WERI-Rb-1 (cell line): ENCODE data around the gene UBE2J2.

ENCODE experiments used
- DNase-seq: peaks from one replicate; pipeline ENCODE4 v3.0.0-alpha.2; 2020
- H3K27ac ChIP-seq: fragments of 250-450 bp; sonication (Bioruptor Pico); 2 replicates; pipeline ENCODE4 v1.5.1; 2020; ENCODE audit warnings: mild to moderate bottlenecking, moderate library complexity
- H3K27me3 ChIP-seq: fragments of 250-450 bp; sonication (Bioruptor Pico); 2 replicates; pipeline ENCODE4 v1.5.1; 2021; ENCODE audit warnings: mild to moderate bottlenecking, low read depth, moderate library complexity; ENCODE audit not compliant: insufficient read depth, severe bottlenecking
- H3K36me3 ChIP-seq: fragments of 250-450 bp; sonication (Bioruptor Pico); 2 replicates; pipeline ENCODE4 v1.5.1; 2020; ENCODE audit warnings: mild to moderate bottlenecking, moderate library complexity
- H3K4me3 ChIP-seq: 2 replicates; pipeline ENCODE4 v1.5.1; 2011; ENCODE audit warnings: low read depth, mild to moderate bottlenecking, control low read depth, low read length
- H3K9me3 ChIP-seq: fragments of 250-450 bp; sonication (Bioruptor Pico); 2 replicates; pipeline ENCODE4 v1.5.1; 2021; ENCODE audit warnings: mild to moderate bottlenecking, moderate library complexity; ENCODE audit not compliant: severe bottlenecking
- CTCF ChIP-seq: IDR thresholded peaks from 2 replicates; pipeline ENCODE4 v1.5.1; 2011; ENCODE audit warnings: low read depth, mild to moderate bottlenecking, control low read depth, inconsistent platforms, low read length

UBE2J2 gene

DNA sequence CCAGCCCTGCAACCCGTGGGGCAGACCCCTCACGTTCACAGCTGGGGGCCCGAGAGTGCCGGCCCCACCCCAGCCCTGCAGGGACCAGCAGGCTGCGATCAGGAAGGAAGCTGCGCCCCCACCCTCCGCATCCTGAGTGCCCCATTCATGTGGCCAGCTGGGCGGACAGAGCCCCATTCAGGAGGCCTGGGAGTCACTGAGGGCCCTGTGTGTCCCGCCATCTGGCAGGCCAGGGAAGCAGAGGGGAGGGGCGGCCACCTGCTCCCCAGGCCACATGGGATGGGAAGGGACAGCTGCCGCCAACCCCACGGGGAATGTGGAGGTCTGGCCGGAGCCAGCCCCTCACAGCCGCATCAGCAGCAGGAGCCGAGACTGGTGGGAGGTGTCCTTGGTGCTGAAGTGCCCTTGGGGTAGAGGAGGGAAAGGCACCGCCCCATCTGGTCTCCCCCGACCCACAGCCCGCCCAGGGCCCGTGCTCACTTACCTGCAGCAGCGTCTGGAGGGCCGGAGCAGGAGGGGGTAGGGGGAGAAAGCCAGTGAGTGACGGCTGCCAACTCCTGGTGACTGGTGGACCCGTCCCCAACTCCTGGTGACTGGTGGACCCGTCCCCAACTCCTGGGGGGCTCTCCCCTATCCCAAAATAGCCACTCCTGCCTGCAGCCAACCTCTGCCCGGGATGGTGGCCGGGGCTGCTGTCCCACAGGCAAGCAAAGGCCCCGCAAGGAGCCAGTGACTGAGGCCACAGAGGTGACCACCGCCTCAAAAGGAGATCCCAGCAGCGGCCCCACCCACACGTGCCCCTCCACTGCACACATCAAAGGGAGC is 25.4 kb upstream of the UBE2J2 start:
- peak; percentile 96 for DNase-seq
- Histone ChIP-seq H3K27me3 (no peaks in the 10 kb centered on the region), H3K9me3 (no peaks in the 10 kb centered on the region), H3K36me3 (peaks cover 49% of the 10 kb centered on the region), H3K27ac (peak overlapping the region; percentile 88), H3K4me3 (peak overlapping the region; percentile 10; the same call in 1 of the 2 replicates)
- no peak for TF ChIP-seq CTCF

DNA sequence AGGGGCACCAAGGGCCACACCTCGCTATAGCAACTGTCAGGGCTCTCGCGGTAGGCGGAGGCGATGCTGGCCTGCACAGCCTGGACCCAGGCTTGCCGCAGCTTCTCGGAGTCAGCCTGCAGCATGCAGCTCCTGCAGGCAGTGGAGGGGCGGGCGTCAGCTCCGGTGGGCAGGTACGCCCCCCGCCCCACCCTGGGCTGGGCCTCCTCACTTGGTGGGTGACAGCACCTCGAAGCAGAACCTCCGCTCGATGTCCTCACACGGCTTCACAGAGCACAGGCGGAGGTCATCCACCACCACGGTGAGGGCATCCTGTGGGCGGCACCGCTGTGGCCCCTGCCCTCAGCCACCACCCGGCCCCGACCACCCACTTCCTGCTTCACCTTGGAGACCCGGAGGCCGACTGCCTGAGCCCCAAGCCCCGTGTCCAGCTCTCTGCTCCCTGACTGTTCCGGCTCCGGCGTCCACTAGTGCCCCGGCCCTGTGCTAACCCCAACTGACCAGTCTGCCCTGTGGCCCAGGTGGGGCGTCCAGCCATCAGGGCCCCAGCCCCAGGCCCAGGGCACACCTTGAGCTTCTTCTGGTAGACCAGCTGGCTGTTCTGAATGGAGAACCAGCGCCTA is 24.3 kb upstream of the UBE2J2 start:
- Histone ChIP-seq H3K27me3 (no peaks in the 10 kb centered on the region), H3K36me3 (peaks cover 57% of the 10 kb centered on the region), H3K4me3 (no peak overlapping the region), H3K9me3 (no peaks in the 10 kb centered on the region), H3K27ac (peak overlapping the region; percentile 88)
- no peak for DNase-seq
- no peak for TF ChIP-seq CTCF

GRCh38 chr1:1296070-1297061 is 22.7 kb upstream of the UBE2J2 start:
- DNase-seq = no peak
- no peaks in the 10 kb centered on the region for H3K27me3 ChIP-seq
- no peak overlapping the region for H3K4me3 ChIP-seq
- TF ChIP-seq CTCF = no peak
- no peak overlapping the region for H3K27ac ChIP-seq
- no peaks in the 10 kb centered on the region for H3K9me3 ChIP-seq
- peaks cover 65% of the 10 kb centered on the region for H3K36me3 ChIP-seq

DNA sequence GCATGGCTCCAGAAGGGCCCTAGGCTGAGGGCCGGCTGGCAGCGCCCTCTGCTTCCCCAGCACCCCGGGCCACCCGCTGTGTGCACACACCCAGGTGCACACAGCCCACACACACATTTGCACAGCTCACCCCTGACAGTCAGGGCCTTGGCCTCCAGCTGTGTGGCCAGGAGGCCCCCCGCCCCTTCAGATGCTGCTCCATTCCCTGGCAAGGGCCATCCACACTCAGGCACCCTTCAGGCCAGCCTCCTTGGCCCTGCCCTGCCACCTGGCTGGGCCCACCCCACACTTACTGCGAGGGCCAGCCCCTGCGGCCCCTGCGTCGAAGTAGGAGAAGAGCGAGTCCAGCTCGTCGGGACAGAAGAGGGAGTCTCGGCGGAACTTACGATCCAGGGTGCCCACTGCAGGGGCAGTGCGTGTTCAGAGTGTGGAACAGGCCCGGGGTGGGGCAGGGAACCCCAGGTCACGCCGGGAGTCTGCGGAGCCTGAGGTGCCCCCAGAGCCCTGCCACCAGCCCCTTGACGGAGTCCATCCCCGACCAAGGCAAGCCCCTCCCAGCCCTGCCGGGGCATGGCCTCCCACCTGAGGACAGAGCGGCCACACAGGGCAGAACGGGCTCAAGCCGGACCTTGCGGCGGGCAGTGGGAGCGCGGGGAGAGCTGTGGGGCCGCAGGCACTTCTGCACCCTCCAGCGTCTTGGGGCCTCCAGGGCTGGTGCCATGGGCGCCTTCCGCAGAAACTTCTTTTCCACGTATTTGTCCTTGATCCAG is 21.7 kb upstream of the UBE2J2 start:
- no peaks in the 10 kb centered on the region for H3K27me3 ChIP-seq
- TF ChIP-seq CTCF = no peak
- DNase-seq = no peak
- no peaks in the 10 kb centered on the region for H3K9me3 ChIP-seq
- H3K27ac ChIP-seq = no peak overlapping the region
- no peak overlapping the region for H3K4me3 ChIP-seq
- H3K36me3 ChIP-seq = peaks cover 60% of the 10 kb centered on the region

GRCh38 chr1:1294250-1294890 is 20.7 kb upstream of the UBE2J2 start:
- DNase-seq = no peak
- no peak for TF ChIP-seq CTCF
- Histone ChIP-seq H3K27me3 (no peaks in the 10 kb centered on the region), H3K36me3 (peaks cover 50% of the 10 kb centered on the region), H3K4me3 (no peak overlapping the region), H3K9me3 (no peaks in the 10 kb centered on the region), H3K27ac (no peak overlapping the region)
